Transverse colon (tissue), 3 donors: Measurements from ENCODE around the gene TTYH3.

Source experiments
- POLR2A ChIP-seq: fragments of 450-650 bp; IDR thresholded peaks from one replicate; pipeline ENCODE4 v1.6.1; 2016; ENCODE audit warnings: antibody characterized with exemption, mild to moderate bottlenecking, moderate library complexity
- TF ChIP-seq, protein P1 (sequence below), 5 experiments: fragments of 200-600 bp in 3 of 5; fragments of 450-650 bp in 2 of 5; sonication (generic) in 3 of 5; IDR thresholded peaks; 1 replicate in 2 of 5; 2 replicates in 3 of 5; pipeline ENCODE4 v1.5.1; 2016 to 2017; ENCODE audit warnings: antibody characterized with exemption in 5 of 5, inconsistent platforms in 3 of 5, mild to moderate bottlenecking in 2 of 5, moderate library complexity in 1 of 5

- no peak for TF ChIP-seq POLR2A
- TF ChIP-seq, protein P1, sequence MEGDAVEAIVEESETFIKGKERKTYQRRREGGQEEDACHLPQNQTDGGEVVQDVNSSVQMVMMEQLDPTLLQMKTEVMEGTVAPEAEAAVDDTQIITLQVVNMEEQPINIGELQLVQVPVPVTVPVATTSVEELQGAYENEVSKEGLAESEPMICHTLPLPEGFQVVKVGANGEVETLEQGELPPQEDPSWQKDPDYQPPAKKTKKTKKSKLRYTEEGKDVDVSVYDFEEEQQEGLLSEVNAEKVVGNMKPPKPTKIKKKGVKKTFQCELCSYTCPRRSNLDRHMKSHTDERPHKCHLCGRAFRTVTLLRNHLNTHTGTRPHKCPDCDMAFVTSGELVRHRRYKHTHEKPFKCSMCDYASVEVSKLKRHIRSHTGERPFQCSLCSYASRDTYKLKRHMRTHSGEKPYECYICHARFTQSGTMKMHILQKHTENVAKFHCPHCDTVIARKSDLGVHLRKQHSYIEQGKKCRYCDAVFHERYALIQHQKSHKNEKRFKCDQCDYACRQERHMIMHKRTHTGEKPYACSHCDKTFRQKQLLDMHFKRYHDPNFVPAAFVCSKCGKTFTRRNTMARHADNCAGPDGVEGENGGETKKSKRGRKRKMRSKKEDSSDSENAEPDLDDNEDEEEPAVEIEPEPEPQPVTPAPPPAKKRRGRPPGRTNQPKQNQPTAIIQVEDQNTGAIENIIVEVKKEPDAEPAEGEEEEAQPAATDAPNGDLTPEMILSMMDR (IDR thresholded peaks at IDR 0.05) = no peak
Observed at GRCh38 chr7:2662273-2663120, 30.7 kb downstream of the TTYH3 start.
